K562 (cell line): ENCODE results near the gene ANXA3. TPM values are rescaled to one million over a fixed set of nuclear protein-coding genes. Genes with fewer than 3 reads are reported as not detected.

Experiments used
- ARID1B ChIP-seq: fragments of 450-650 bp; IDR thresholded peaks from 2 replicates; pipeline ENCODE4 v1.6.1; 2016; ENCODE audit warnings: antibody characterized with exemption, mild to moderate bottlenecking, inconsistent platforms
- CBFA2T2 ChIP-seq: fragments of 450-650 bp; conservative IDR thresholded peaks from 2 replicates; pipeline ENCODE4 v1.6.1; 2017; ENCODE audit warnings: mild to moderate bottlenecking
- CBFB ChIP-seq: sonication (generic); formaldehyde crosslinking; IDR thresholded peaks from 2 replicates; pipeline ENCODE4 v1.4.0; 2020; ENCODE audit warnings: mild to moderate bottlenecking, missing genetic modification reagents
- ESRRA ChIP-seq: fragments of 450-650 bp; IDR thresholded peaks from 2 replicates; pipeline ENCODE4 v1.6.1; 2014; ENCODE audit warnings: low read depth, mild to moderate bottlenecking, moderate library complexity, borderline replicate concordance
- KLF16 ChIP-seq: IDR thresholded peaks from 2 replicates; pipeline ENCODE4 v1.6.1; 2016; ENCODE audit warnings: antibody characterized with exemption
- LEF1 ChIP-seq: fragments of 450-650 bp; IDR thresholded peaks from 2 replicates; pipeline ENCODE4 v1.6.1; 2016; ENCODE audit warnings: mild to moderate bottlenecking
- NCOA6 ChIP-seq: fragments of 450-650 bp; IDR thresholded peaks from 2 replicates; pipeline ENCODE4 v1.6.1; 2017; ENCODE audit warnings: mild to moderate bottlenecking
- OTX1 ChIP-seq: fragments of 450-650 bp; formaldehyde crosslinking; IDR thresholded peaks from 2 replicates; pipeline ENCODE4 v1.4.0; 2022; ENCODE audit warnings: mild to moderate bottlenecking
- PCBP2 ChIP-seq: fragments of 200-400 bp; formaldehyde crosslinking; IDR thresholded peaks from 2 replicates; pipeline ENCODE4 v1.6.1; 2018; ENCODE audit warnings: low read length, low read depth, mild to moderate bottlenecking, moderate library complexity; ENCODE audit not compliant: poor library complexity, severe bottlenecking
- TAL1 ChIP-seq: fragments of 450-650 bp; IDR thresholded peaks from 2 replicates; pipeline ENCODE4 v1.6.1; 2016; ENCODE audit warnings: mild to moderate bottlenecking
- ZFP30 ChIP-seq: fragments of 250-450 bp; sonication (Bioruptor Pico); IDR thresholded peaks from 2 replicates; pipeline ENCODE4 v1.8.0; 2022; ENCODE audit warnings: moderate library complexity, mild to moderate bottlenecking, inconsistent platforms, borderline replicate concordance
- polyA plus RNA-seq, 8 experiments: library from polyadenylated mRNA; depleted of rRNA in 4 of 8; stranded (reverse) in 5 of 8; unstranded in 3 of 8; fragments of >200 nt; fragmentation: Nextera tagmentation in 2 of 8; fragmentation: Illumina TruSeq in 1 of 8; extraction: Ambion mirVana in 2 of 8; extraction: Trizol in 1 of 8; gene quantifications; 2 replicates each; pipeline versions ENCODE4 v1.2.1 to v1.2.3, GENCODE V29; 2011 to 2014; ENCODE audit warnings: inconsistent platforms in 1 of 8, missing spikeins in 1 of 8
- total RNA-seq, 7 experiments: library from RNA; depleted of rRNA in 6 of 7; stranded (reverse); fragments of >200 nt in 6 of 7; fragmentation: Illumina TruSeq in 2 of 7; extraction: Trizol in 2 of 7; gene quantifications; 2 replicates each; pipeline versions ENCODE4 v1.2.1 to v1.2.3, GENCODE V29; 2011 to 2021; ENCODE audit warnings: low replicate concordance in 1 of 7
- TF ChIP-seq, protein P1 (sequence below): fragments of 450-650 bp; IDR thresholded peaks from 2 replicates; pipeline ENCODE4 v1.6.1; 2016; ENCODE audit warnings: missing biosample characterization, missing genetic modification characterization
- TF ChIP-seq, protein P2 (sequence below): fragments of 450-650 bp; formaldehyde crosslinking; conservative IDR thresholded peaks from 2 replicates; pipeline ENCODE4 v1.4.0; 2022; ENCODE audit warnings: mild to moderate bottlenecking, missing genetic modification characterization
- TF ChIP-seq, protein P3 (sequence below), 2 experiments: fragments of 450-650 bp; conservative IDR thresholded peaks; 2 replicates each; pipeline ENCODE4 v1.6.1; 2017; ENCODE audit warnings: mild to moderate bottlenecking in 2 of 2, moderate library complexity in 2 of 2
- TF ChIP-seq, protein P4 (sequence below): fragments of 450-650 bp; IDR thresholded peaks from one replicate; pipeline ENCODE4 v1.6.1; 2018; ENCODE audit warnings: mild to moderate bottlenecking, moderate library complexity; ENCODE audit not compliant: partially characterized antibody

Gene ANXA3
- total and polyA plus RNA-seq, 9 of the 15 experiments (the other 6 are each of a cell fraction or from before 2014, with no cell fraction given) = 6.3 to 15.5 (median 9.8) TPM

DNA sequence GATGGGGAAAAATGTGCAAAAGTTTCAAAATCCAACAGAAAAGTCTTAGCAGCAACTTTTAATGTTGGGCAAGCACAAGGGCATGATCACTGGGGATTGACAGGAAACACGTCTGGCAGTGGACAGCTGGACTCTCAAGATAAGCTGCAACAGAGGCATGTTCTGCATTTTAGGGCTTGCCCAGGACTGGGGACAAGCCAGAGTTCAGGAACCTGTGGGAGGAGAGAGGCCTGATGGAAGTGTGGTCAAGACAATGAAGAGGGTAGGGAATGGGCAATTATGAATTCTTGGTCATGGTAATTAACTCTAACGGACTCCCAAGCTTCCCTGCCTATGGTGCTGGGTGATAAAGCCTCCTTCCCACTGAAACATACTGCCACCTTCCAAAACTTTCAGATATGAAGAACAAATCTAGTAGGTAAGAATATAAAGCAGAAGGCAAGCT is 48.4 kb downstream of the ANXA3 start (continued):
- TF ChIP-seq, protein P1, sequence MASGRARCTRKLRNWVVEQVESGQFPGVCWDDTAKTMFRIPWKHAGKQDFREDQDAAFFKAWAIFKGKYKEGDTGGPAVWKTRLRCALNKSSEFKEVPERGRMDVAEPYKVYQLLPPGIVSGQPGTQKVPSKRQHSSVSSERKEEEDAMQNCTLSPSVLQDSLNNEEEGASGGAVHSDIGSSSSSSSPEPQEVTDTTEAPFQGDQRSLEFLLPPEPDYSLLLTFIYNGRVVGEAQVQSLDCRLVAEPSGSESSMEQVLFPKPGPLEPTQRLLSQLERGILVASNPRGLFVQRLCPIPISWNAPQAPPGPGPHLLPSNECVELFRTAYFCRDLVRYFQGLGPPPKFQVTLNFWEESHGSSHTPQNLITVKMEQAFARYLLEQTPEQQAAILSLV = 0 out of 2 replicates have a peak, but pooled peaks have one; percentile 44
- TF ChIP-seq CBFB (CRISPR knock-in tag) (0 out of 2 replicates have a peak, but pooled peaks have one; percentile 27), PCBP2 (no peak), ARID1B (peak; percentile 99), ZFP30 (CRISPR knock-in tag) (no peak), LEF1 (peak; percentile 95), OTX1 (CRISPR knock-in tag) (0 out of 2 replicates have a peak, but pooled peaks have one; percentile 30), NCOA6 (peak; percentile 49; the same call in 1 of the 2 replicates), CBFA2T2 (peak; percentile 92), TAL1 (peak; percentile 96), ESRRA (peak; percentile 39; the same call in 1 of the 2 replicates), KLF16 (peak; percentile 91)
- TF ChIP-seq, protein P2, sequence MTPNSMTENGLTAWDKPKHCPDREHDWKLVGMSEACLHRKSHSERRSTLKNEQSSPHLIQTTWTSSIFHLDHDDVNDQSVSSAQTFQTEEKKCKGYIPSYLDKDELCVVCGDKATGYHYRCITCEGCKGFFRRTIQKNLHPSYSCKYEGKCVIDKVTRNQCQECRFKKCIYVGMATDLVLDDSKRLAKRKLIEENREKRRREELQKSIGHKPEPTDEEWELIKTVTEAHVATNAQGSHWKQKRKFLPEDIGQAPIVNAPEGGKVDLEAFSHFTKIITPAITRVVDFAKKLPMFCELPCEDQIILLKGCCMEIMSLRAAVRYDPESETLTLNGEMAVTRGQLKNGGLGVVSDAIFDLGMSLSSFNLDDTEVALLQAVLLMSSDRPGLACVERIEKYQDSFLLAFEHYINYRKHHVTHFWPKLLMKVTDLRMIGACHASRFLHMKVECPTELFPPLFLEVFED (CRISPR knock-in tag) = 0 out of 2 replicates have a peak, but pooled peaks have one; percentile 61
- TF ChIP-seq, protein P3, sequence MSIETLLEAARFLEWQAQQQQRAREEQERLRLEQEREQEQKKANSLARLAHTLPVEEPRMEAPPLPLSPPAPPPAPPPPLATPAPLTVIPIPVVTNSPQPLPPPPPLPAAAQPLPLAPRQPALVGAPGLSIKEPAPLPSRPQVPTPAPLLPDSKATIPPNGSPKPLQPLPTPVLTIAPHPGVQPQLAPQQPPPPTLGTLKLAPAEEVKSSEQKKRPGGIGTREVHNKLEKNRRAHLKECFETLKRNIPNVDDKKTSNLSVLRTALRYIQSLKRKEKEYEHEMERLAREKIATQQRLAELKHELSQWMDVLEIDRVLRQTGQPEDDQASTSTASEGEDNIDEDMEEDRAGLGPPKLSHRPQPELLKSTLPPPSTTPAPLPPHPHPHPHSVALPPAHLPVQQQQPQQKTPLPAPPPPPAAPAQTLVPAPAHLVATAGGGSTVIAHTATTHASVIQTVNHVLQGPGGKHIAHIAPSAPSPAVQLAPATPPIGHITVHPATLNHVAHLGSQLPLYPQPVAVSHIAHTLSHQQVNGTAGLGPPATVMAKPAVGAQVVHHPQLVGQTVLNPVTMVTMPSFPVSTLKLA (conservative IDR thresholded peaks at IDR 0.05) = peak; percentile 38 to 75
- TF ChIP-seq, protein P4, sequence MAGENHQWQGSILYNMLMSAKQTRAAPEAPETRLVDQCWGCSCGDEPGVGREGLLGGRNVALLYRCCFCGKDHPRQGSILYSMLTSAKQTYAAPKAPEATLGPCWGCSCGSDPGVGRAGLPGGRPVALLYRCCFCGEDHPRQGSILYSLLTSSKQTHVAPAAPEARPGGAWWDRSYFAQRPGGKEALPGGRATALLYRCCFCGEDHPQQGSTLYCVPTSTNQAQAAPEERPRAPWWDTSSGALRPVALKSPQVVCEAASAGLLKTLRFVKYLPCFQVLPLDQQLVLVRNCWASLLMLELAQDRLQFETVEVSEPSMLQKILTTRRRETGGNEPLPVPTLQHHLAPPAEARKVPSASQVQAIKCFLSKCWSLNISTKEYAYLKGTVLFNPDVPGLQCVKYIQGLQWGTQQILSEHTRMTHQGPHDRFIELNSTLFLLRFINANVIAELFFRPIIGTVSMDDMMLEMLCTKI = no peak
